ENCODE measurements around the gene S100A7.
"Not testable (repeated sequence)": the region's sequence is repeated elsewhere in the genome, so short reads cannot be mapped to it uniquely, and the experiment has no call there.

S100A7 gene

GRCh38 chr1:153475282-153475681, 14.8 kb upstream of the S100A7 start:
- DNase-seq = no peak

- no peak for DNase-seq
These were observed 13.9 kb upstream of the S100A7 start for GRCh38 chr1:153474347-153474746.

DNA sequence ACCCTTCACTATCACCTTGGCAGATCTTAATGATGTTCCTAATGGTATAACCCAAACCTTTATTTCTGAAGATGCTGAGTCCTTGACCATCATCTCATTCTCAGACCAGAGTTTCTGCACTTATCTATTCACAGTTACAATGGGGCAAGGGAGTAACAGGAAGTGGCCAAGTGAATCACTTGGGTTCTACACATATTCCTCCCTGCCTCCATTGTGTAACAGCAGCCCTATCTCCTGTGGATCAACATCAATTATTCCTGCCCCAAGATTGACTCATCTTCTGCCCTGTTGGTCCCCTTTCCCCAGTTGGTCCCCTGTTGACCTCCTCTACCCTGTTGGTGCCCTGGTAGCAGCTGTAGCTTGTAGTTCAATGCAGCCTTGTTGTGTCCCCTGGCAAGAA, 10.3 kb upstream of the S100A7 start:
- no peak for DNase-seq

DNA sequence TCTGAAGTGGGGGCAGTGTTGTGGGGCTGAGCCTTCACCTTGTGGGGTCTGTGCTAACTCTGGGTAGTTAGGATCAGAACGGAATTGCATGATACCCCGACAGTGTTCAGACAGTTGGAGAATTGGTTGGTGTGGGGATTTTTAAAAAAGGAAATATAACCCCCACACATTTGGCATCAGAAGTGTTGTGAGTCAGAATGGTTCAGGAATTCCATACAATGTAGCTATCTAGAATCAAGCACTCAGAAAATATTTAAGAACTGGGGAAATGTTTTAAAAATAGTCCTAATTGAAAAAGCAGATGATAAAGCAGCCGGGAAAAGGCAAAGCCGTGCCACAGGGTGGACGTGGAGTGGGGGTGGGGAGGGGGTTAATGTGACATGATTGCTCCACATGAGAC, 6.5 kb upstream of the S100A7 start:
- no peak for DNase-seq

DNA sequence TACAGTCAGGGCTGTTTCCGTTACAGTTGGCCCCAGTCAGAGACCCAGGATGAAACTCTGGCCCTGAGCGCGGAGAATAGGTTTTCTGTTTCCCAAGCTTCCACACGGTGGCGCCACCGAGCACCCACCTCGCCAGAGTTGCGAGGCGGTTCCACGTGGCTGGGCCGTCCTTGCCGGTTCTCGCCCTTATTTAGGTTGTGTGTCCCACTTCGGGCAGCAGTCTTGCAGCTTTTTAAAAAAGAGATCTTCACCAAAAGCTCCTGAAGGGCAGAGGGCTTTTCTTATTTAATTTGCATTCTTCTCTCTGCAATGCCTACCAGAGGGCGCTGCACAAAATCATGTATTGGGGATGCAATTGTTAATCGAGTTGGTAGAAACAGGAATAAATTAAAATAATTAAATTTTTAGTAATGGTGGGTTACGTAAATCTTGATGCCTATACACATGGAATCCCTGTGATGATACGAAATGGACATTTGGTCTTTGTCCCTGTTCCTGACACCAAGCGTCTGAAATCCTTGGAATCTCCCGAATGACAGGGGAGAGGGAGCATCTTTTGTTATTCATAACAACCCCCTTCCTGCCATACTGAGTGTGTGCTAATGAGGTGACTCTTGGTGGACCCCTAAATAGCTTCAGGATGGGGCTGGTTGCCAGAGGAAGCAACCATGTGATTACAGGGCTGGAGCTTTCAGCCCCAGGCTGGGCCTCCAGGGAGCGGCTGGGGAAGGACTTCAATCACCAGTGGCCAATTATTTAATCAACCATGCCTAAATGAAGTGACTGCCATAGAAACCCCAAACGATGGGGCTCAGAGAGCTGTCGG, 5.6 kb upstream of the S100A7 start:
- DNase-seq = peak; percentile 67

- not testable (repeated sequence) for DNase-seq
These were observed 2.3 kb upstream of the S100A7 start for GRCh38 chr1:153462741-153463140.

- no peak for DNase-seq
These were observed 796 bp downstream of the S100A7 start for GRCh38 chr1:153459655-153460054.

GRCh38 chr1:153456396-153456795, 4.1 kb downstream of the S100A7 start:
- no peak for DNase-seq

- DNase-seq = not testable (repeated sequence)
These were observed 11.6 kb downstream of the S100A7 start for GRCh38 chr1:153448851-153449250.

GRCh38 chr1:153447498-153448170, 12.8 kb downstream of the S100A7 start:
- DNase-seq = no peak

DNA sequence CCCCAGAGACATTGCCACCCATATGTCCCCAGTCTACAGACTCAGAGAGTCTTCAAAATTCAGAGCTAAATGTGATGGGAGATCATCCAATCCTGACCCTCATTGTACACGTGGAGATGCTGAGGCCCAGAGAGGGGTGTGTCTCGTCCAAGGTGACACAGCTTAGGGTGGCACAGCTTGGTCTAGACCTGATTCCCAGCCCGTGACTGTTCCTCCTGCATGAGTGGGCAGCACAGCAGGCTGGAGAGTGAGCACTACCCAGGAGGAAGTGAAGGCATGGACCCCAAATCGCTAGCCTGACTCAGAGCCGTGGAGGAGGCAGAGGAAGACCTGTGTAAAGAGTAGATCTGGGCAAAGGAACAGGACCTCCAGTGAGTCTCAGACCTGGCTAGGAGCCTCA, 16.4 kb downstream of the S100A7 start:
- no peak for DNase-seq

- DNase-seq = no peak
These were observed 17.0 kb downstream of the S100A7 start for GRCh38 chr1:153443486-153443885.

DNA sequence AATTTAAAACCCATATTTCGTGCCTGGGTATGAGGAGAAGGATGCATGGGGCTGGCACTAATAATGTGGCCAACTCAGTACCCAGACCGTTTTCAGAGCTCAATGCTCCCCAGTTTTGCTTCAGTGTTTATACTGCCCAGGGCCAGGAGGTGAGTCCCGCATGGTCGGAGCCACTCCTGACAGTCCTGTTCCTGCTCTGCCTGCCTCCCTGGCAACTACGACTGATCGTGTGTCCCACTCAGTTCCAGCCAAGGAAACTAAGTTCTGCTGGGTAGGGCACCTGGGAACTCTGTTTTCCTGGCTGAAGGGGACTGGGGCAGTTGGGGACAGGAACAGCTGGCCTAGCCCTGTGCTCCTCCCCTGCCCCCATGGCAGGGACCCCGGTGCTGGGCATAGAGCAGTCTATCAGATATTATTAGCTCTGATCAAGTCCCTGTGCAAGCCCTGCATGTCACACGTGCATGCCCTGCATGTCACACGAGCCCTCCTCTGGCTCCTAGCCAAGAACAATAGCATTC, 19.2 kb downstream of the S100A7 start:
- no peak for DNase-seq

GRCh38 chr1:153439273-153439672, 21.2 kb downstream of the S100A7 start:
- no peak for DNase-seq

GRCh38 chr1:153438599-153438998, 21.9 kb downstream of the S100A7 start:
- no peak for DNase-seq

GRCh38 chr1:153437236-153437635, 23.2 kb downstream of the S100A7 start:
- DNase-seq = no peak

- no peak for DNase-seq
These were observed 25.6 kb downstream of the S100A7 start for GRCh38 chr1:153434746-153435455.

GRCh38 chr1:153432874-153433681, 27.4 kb downstream of the S100A7 start:
- no peak for DNase-seq

GRCh38 chr1:153431928-153432327, 28.5 kb downstream of the S100A7 start:
- no peak for DNase-seq

DNA sequence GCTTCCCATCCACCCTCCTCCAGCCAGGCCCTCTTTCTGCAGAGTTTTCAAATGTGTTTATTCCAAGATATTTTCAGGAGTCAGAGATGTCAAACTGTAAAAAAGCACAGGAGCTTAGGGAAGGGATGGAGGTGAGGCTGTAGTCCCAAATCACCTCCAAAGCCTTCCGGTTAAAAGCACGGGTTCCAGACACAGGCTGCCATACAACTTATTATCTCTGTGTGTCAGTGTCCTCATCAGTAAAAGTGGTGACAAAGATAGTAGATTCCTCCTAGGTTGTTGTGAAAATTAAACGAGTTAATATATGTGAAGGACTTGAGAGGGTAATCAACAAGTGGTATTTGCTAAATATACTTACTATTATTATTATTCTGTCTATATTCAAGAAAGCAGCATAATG, 29.0 kb downstream of the S100A7 start:
- no peak for DNase-seq

DNA sequence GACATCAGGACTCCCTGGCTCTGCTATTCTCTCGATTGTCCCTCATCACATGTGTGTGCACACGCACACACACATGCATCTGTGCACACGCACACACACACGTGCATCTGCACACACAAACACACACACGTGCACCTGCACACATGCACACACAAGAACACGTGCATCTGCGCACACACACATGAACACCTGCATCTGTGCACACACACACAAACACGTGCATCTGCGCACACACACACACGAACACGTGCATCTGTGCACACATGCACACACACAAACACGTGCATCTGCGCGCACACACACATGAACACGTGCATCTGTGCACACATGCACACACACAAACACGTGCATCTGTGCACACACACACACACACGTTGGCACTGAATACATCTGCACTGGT, 29.4 kb downstream of the S100A7 start:
- no peak for DNase-seq

DNA sequence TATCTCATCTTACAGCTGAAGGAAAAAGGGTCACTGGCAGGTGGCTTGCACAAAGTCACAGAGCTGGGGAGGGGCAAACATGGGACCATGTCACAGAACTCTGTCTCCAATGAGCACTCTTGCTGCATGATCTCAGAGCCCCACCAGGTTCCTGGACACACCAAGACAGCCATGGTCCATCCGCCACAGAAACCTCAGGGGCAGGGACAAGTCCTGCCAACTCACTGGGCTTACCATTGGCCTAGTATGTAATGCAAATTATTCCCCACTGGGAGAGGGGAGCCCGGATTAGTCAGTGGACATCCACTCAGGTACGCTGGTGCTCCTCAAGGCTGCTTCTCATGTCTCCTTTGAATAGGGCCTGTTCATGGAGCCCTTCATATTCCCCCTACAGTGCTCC, 29.9 kb downstream of the S100A7 start:
- DNase-seq = no peak

GRCh38 chr1:153430166-153430553, 30.3 kb downstream of the S100A7 start:
- no peak for DNase-seq

Measured in activated T-cell treated with anti-CD3 and anti-CD28 coated beads, Interleukin-2, amount 50 U/mL, for 1 hour (primary cell).